Psoas muscle (tissue), 8 donors: ENCODE results near the gene TRNAU1AP. TPM values are rescaled to one million over a fixed set of nuclear protein-coding genes. Genes with fewer than 3 reads are reported as not detected.
"Not testable (repeated sequence)": the region's sequence is repeated elsewhere in the genome, so short reads cannot be mapped to it uniquely, and the experiment has no call there.

Source experiments
- ATAC-seq, 4 donors: fragments of 200-7000 bp; cut with Tn5 transposase; one replicate each; pipeline ENCODE4 v1.9.1; 2020; ENCODE audit warnings: moderate library complexity in 3 of 4, mild to moderate bottlenecking in 2 of 4
- DNase-seq, 2 donors: peaks; one replicate each; pipeline ENCODE4 v3.0.0-alpha.2; 2020
- H3K27ac ChIP-seq: fragments of 200-600 bp; one replicate; pipeline ENCODE4 v1.8.0; 2022
- H3K27me3 ChIP-seq, 3 donors: fragments of 200-600 bp in 1 of 3; one replicate each; pipeline versions ENCODE4 v1.6.1 to v1.8.0; 2013 to 2022; ENCODE audit warnings: low read length in 2 of 3, mild to moderate bottlenecking in 2 of 3, moderate library complexity in 1 of 3; ENCODE audit not compliant: insufficient read depth in 3 of 3
- H3K36me3 ChIP-seq, 2 donors: fragments of 200-600 bp in 1 of 2; one replicate each; pipeline versions ENCODE4 v1.6.1 to v1.8.0; 2013 to 2022; ENCODE audit warnings: low read depth in 1 of 2, mild to moderate bottlenecking in 1 of 2, moderate library complexity in 1 of 2; ENCODE audit not compliant: insufficient read depth in 1 of 2
- H3K4me1 ChIP-seq: fragments of 200-600 bp; one replicate; pipeline ENCODE4 v1.8.0; 2022
- H3K4me3 ChIP-seq: fragments of 200-600 bp; one replicate; pipeline ENCODE4 v1.8.0; 2022; ENCODE audit warnings: mild to moderate bottlenecking
- H3K9me3 ChIP-seq: fragments of 200-600 bp; one replicate; pipeline ENCODE4 v1.8.0; 2022
- WGBS, 3 donors: extraction: QIAGEN DNeasy Blood & Tissue Kit; methylation state at CpG; one replicate each; pipeline versions ENCODE4 v1.1.6 to v1.1.7; 2013; 5-methylcytosine and 5-hydroxymethylcytosine counted together
- intact Hi-C, 2 donors: fragments of 100-400 bp; cut with DNase I; formaldehyde crosslinking; loops; one replicate each; pipeline versions ENCODE4 v1.11.0 to v1.14.2; 2022
- polyA plus RNA-seq, 3 donors: library from polyadenylated mRNA; stranded (reverse); fragments of 200-250 nt; gene quantifications; one replicate each; pipeline ENCODE4 v1.2.3, GENCODE V29; 2013
- total RNA-seq, 4 donors: library from RNA; stranded (reverse); fragmentation: NEBNext Ultra II Directional in 2 of 4; extraction: Animal tissue kit (Norgen Biotek cat#: 25700) in 2 of 4; gene quantifications; one replicate each; pipeline versions ENCODE4 v1.2.1 to v1.2.4, GENCODE V29; 2021 to 2023
- TF ChIP-seq, protein P1 (sequence below): fragments of 200-600 bp; IDR thresholded peaks from one replicate; pipeline ENCODE4 v1.8.0; 2022; ENCODE audit warnings: antibody characterized with exemption
- donor health status: healthy with polysubstance abuse.
- donor health status: DM: no; HTN: no; CAD: no; lungs with moderate emphysema.
- donor health status: Bipolar disorder and iron deficiency.
- donor health status: healthy.
- donor health status: DM: yes; HTN: yes; CAD: no.
- donor health status: DM: no; HTN: no; CAD: no.
- donor health status: DM: no; HTN: no; CAD: no.
- donor health status: DM: yes; HTN: yes; CAD: no.

The TRNAU1AP gene
- total and polyA plus RNA-seq, 7 donors = 7.3 to 17.5 (median 10.8) TPM

DNA sequence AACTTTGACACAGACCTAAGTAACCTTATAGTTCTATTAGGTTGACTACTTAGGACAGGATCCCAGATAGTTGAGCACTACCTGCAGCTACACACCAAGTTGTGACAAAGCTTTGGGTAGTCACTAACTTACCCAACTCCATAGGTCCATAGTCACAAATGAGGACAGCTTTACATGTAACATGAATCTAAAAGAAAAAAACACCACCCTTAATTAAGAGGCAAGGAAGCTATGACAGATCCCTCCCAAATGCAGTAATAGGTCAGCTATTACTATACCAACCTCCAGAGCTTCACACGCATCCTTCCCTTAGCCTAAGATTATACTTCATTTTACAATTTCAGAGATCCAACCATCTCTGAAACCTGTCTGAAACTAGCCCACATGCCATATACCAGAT, 26.5 kb downstream of the TRNAU1AP start:
- 85 to 100% (median 93%) methylated on average over 1 of the region's 1 CpG for WGBS, 3 donors
- TF ChIP-seq, protein P1, sequence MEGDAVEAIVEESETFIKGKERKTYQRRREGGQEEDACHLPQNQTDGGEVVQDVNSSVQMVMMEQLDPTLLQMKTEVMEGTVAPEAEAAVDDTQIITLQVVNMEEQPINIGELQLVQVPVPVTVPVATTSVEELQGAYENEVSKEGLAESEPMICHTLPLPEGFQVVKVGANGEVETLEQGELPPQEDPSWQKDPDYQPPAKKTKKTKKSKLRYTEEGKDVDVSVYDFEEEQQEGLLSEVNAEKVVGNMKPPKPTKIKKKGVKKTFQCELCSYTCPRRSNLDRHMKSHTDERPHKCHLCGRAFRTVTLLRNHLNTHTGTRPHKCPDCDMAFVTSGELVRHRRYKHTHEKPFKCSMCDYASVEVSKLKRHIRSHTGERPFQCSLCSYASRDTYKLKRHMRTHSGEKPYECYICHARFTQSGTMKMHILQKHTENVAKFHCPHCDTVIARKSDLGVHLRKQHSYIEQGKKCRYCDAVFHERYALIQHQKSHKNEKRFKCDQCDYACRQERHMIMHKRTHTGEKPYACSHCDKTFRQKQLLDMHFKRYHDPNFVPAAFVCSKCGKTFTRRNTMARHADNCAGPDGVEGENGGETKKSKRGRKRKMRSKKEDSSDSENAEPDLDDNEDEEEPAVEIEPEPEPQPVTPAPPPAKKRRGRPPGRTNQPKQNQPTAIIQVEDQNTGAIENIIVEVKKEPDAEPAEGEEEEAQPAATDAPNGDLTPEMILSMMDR = no peak
- Histone ChIP-seq H3K4me3 (peak overlapping the region; percentile 85), H3K4me1 (peaks cover 18% of the 10 kb centered on the region), H3K27ac (no peak overlapping the region), H3K27me3 (no peaks in the 10 kb centered on the region), H3K9me3 (no peaks in the 10 kb centered on the region), H3K36me3 (peaks cover 7 to 66% of the 10 kb centered on the region in 2 donors)
- ATAC-seq = no peak
- intact Hi-C loops = no loop called here
- no peak for DNase-seq

DNA sequence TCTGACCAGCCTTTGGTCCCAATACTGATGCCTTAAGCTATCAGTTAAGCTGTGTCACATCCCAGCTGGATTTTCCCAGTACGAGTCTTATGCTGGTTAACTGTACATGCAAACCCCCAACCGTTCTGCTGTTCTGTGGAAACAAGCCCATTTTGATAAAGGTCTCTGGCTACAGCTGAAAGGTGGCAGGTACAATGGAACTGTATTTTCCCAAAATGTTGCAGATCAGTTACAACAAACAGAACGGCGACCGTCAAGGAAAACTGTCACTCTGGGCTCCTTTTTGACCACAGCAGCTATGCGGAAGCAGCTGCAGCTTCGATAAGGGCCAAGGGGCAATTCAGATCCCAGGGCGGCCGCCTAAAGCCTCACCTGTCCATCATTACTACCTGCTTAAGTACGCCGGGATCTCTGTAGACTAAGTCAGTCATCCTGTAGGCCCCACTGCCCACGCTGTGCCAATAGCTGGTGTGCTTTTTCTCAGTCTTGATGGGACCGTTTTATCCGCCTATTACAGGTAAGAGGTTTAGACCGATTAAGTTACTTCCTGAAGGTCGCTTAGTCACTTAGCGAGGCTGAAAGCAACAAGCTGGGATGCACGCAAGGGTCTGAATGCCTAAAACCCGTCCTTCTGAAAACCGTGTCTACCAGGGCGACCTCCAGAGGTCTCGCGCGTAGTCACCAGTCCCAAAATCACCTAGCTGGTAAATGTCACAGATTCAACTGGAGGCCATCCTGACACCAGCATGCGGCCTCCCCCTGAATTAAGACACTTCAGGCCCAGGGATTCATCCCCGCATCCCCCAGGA, 28.0 kb downstream of the TRNAU1AP start:
- intact Hi-C loops = loop anchor here (2.0 kb wide), 2 partner anchors 28 to 62 kb away; partner anchors contain the start of gene TRNAU1AP (in 2 of the 2)
- H3K4me1 ChIP-seq = peaks cover 18% of the 10 kb centered on the region
- ATAC-seq = peak in 2 of 4 donors; percentile 39 to 56

DNA sequence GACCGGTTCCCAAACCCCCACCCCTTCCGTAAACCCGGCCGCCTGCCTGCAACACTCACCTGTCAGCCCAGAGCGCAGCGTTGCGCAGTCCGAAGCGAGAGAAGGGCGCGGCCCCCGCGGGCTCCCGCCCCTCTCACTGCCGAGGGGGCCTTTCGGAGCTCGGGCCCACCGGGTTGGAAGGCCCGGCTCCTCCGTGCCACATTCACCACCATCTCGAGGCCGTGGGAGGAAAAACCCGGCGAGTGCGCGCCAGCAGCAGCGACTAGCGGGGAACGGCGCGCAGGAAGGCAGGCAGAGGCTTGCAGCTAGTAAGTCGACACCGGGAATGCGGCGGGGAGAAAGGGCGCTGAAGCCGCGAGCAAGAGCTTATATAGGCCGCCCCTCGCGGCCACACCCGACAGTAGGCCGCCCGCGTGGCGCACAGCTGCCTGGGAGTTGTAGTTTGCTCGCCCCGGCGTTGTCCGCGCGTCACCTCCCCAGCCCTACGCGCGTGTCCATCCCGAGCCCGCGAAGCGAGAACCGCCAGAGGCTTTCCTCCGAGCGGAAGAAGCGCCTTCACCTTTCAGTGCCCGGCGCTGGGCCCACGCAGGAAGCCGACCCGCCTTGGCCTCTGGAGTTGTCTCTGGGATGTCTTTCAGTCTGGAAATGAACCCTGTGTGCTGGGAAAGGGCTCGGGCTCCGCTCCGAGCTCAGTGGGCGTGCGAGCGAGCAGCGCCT, 28.8 kb downstream of the TRNAU1AP start:
- ATAC-seq (peak; percentile 96 to 97 (median 97)), DNase-seq (peak; percentile 96 to 98)
- H3K27ac ChIP-seq = peak overlapping the region; percentile 90
- intact Hi-C loops = loop anchor here (2.0 kb wide), 2 partner anchors 29 to 63 kb away; partner anchors contain the start of gene TRNAU1AP (in 2 of the 2)
- peak overlapping the region; percentile 85 for H3K4me3 ChIP-seq
- TF ChIP-seq, protein P1 = no peak
- H3K27me3 ChIP-seq = no peaks in the 10 kb centered on the region
- WGBS, 3 donors = 0% methylated on average over 63 to 75 of the region's 75 CpGs
- H3K9me3 ChIP-seq = no peaks in the 10 kb centered on the region
- peaks cover 18% of the 10 kb centered on the region for H3K4me1 ChIP-seq
- peaks cover 7 to 44% of the 10 kb centered on the region in 2 donors for H3K36me3 ChIP-seq

More for the DNA sequence above, 28.0 kb downstream of the TRNAU1AP start:
- H3K36me3 ChIP-seq = peaks cover 7 to 51% of the 10 kb centered on the region in 2 donors
- H3K4me3 ChIP-seq = peak overlapping the region; percentile 85
- DNase-seq = no peak
- H3K27ac ChIP-seq = peak overlapping the region; percentile 90
- H3K27me3 ChIP-seq = no peaks in the 10 kb centered on the region
- no peaks in the 10 kb centered on the region for H3K9me3 ChIP-seq
- TF ChIP-seq, protein P1 = no peak
- 2 to 4% (median 2%) methylated on average over 26 of the region's 26 CpGs for WGBS, 3 donors

DNA sequence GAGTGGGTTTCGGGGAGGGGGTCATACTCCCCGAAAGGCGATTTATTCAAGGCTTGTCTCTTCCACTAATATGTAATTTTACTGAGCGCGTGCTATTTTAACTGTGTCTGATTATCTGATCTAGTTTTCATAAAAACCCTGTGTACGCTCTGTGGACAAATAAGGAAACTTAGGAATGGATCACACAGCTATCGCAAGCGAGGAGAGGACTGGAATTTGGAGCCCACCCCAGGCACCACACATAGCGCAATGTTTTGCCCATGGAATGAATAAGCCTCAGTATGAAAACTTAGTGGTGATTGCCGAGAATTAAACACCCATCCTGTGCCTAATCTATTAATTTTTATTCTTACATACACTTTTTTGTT, 29.3 kb downstream of the TRNAU1AP start:
- intact Hi-C loops = no loop called here
- no peaks in the 10 kb centered on the region for H3K9me3 ChIP-seq
- ATAC-seq (peak in 1 of 4 donors; percentile 9), DNase-seq (no peak)
- TF ChIP-seq, protein P1 = no peak
- H3K36me3 ChIP-seq = peaks cover 6 to 39% of the 10 kb centered on the region in 2 donors
- H3K4me3 ChIP-seq = peak overlapping the region; percentile 85
- H3K27ac ChIP-seq = peak overlapping the region; percentile 90
- H3K27me3 ChIP-seq = no peaks in the 10 kb centered on the region
- peaks cover 18% of the 10 kb centered on the region for H3K4me1 ChIP-seq
- WGBS, 3 donors = 1 to 4% (median 1%) methylated on average over 10 of the region's 10 CpGs

DNA sequence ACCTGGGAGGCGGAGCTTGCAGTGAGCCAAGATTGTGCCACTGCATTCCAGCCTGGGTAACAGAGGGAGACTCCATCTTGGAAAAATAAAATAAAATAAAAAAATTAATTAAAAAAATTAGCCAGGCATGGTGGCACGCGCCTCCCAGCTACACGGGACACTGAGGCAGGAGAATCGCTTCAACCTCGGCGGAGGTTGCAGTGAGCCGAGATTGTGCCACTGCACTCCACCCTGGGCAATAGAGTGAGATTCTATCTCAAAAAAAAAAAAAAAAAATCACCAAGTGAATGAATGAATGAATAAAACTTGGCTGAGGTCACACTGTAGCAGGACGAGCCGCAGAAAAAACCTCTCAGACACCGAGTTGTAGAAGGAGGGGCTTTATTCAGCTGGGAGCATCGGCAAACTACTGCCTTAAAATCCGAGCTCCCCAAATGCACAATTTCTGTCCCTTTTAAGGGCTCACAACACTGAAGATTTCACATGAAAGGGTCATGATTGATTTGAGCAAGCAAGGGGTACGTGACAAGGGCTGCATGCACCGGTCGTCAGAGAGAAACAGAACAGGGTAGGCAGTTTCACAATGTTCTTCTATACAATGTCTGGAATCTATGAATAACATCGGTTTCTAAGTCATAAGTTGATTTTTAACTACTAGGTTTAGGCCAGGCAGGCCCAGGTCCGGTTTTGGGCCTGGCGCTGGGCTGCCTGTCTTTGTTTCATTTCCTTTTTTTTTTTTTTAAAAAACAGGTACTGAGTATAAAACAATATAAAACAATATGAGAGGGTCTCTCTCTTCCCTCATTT, 33.9 kb downstream of the TRNAU1AP start:
- intact Hi-C loops, H3K4me3 ChIP-seq, DNase-seq, H3K4me1 ChIP-seq, H3K27ac ChIP-seq, ATAC-seq, H3K27me3 ChIP-seq, H3K9me3 ChIP-seq, H3K36me3 ChIP-seq: not testable (repeated sequence)
- WGBS, 3 donors = 93 to 94% (median 93%) methylated on average over 19 of the region's 19 CpGs
